GM13977 (cell line): Measurements from ENCODE around the gene OFD1.

Source experiments
- DNase-seq: peaks from one replicate; pipeline ENCODE4 v3.0.0; 2012; ENCODE audit warnings: low spot score
- CTCF ChIP-seq: IDR thresholded peaks from 2 replicates; pipeline ENCODE4 v1.5.1; 2012; ENCODE audit warnings: mild to moderate bottlenecking, control low read depth; ENCODE audit not compliant: insufficient read depth; ENCODE audit errors: extremely low read depth, missing control alignments
- in situ Hi-C: fragments of 300-500 bp; cut with MboI; formaldehyde crosslinking; loops from one replicate; pipeline ENCODE4 v1.12.0; 2022; ENCODE audit warnings: low sequenced_read_pairs, low pct_unique_long_range_greater_than_20kb, mixed read lengths, inconsistent platforms; ENCODE audit not compliant: unreplicated experiment

Gene OFD1

GRCh38 chrX:13808293-13808692 is 73.7 kb downstream of the OFD1 start:
- TF ChIP-seq CTCF, result no peak
- DNase-seq, result no peak
- in situ Hi-C loops, result no loop called here

- DNase-seq, result no peak
- TF ChIP-seq CTCF, result no peak
- in situ Hi-C loops, result no loop called here
These were observed 74.3 kb downstream of the OFD1 start for GRCh38 chrX:13808865-13809264.

- TF ChIP-seq CTCF, result no peak
- DNase-seq, result no peak
- in situ Hi-C loops, result no loop called here
These were observed 81.1 kb downstream of the OFD1 start for GRCh38 chrX:13815664-13816063.

GRCh38 chrX:13816176-13816575 is 81.6 kb downstream of the OFD1 start:
- DNase-seq, result no peak
- in situ Hi-C loops, result no loop called here
- no peak for TF ChIP-seq CTCF

- no peak for DNase-seq
- in situ Hi-C loops, result no loop called here
- TF ChIP-seq CTCF, result no peak
These were observed 82.4 kb downstream of the OFD1 start, which contains the start of gene GPM6B for GRCh38 chrX:13816643-13817627. GPM6B (minus strand) TSS chrX:13817093; CDS start chrX:13816904, 189 bp downstream.
